DND-41 (cell line): ENCODE data around the gene ATP8A2.

ENCODE experiments used
- EZH2 ChIP-seq: IDR thresholded peaks from 3 replicates; pipeline ENCODE4 v1.6.1; 2012; ENCODE audit warnings: borderline replicate concordance, low read depth, mild to moderate bottlenecking, moderate library complexity, low read length, inconsistent platforms; ENCODE audit not compliant: severe bottlenecking
- TF ChIP-seq, protein P1 (sequence below): IDR thresholded peaks from 2 replicates; pipeline ENCODE4 v1.5.1; 2012; ENCODE audit warnings: borderline replicate concordance, low read length, moderate library complexity, mild to moderate bottlenecking; ENCODE audit not compliant: poor library complexity, severe bottlenecking; ENCODE audit errors: extremely low read depth

DNA sequence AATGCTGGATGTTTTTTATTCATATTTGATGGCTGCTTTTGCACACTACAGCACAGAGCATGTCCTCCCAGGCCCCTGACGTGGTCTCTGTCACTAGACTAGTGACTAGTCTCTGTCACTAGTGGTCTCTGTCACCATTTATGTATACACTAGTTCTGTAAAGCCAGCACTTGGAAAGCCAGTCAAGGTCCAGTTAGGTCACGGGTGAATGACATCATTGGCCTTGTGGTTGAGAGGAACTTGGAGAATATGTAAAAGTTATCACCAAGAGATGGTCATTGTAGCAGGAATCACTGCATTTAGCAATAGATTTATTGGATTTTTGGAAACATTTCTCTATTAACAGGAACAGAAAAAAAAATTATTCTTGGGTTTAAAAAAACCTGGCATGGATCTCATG is 607.2 kb downstream of the ATP8A2 start:
- TF ChIP-seq, protein P1, sequence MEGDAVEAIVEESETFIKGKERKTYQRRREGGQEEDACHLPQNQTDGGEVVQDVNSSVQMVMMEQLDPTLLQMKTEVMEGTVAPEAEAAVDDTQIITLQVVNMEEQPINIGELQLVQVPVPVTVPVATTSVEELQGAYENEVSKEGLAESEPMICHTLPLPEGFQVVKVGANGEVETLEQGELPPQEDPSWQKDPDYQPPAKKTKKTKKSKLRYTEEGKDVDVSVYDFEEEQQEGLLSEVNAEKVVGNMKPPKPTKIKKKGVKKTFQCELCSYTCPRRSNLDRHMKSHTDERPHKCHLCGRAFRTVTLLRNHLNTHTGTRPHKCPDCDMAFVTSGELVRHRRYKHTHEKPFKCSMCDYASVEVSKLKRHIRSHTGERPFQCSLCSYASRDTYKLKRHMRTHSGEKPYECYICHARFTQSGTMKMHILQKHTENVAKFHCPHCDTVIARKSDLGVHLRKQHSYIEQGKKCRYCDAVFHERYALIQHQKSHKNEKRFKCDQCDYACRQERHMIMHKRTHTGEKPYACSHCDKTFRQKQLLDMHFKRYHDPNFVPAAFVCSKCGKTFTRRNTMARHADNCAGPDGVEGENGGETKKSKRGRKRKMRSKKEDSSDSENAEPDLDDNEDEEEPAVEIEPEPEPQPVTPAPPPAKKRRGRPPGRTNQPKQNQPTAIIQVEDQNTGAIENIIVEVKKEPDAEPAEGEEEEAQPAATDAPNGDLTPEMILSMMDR, result no peak
- TF ChIP-seq EZH2, result no peak
